ENCODE results near the gene ACTBL2. TPM values are rescaled to one million over a fixed set of nuclear protein-coding genes. Genes with fewer than 3 reads are reported as not detected.

Gene ACTBL2
- total RNA-seq, 2 donors from 2014 or later, result not detected

GRCh38 chr5:57437976-57438805 lies 44.4 kb downstream of the ACTBL2 start:
- Mint-ChIP-seq H3K9me3 (no peaks in the 10 kb centered on the region), H3K27ac (no peak overlapping the region), H3K36me3 (no peaks in the 10 kb centered on the region)
- DNase-seq (ENCODE audit: low spot score in 2 of 2), result no peak
- ATAC-seq, result no peak

DNA sequence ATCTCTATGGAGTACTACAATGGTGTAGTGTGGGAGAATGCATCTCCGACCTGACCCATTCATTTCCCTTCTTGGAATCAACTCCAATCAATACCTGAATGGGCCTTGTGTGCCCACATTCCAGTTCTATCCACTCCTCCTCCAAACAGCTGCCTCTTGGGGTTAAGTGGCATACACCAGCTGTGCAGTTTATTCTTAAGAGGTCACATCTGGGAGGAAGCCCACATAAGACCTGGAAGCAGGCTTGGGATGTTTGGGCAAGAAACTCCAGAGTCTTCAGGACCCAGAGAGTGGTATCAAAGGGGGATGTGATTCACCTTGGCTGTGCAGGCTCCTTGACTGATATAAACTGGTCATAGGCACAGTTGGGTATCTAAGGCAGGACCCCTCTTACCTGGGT lies 46.0 kb downstream of the ACTBL2 start:
- no peak for DNase-seq (ENCODE audit: low spot score in 2 of 2)
- H3K9me3 Mint-ChIP-seq, result no peaks in the 10 kb centered on the region

DNA sequence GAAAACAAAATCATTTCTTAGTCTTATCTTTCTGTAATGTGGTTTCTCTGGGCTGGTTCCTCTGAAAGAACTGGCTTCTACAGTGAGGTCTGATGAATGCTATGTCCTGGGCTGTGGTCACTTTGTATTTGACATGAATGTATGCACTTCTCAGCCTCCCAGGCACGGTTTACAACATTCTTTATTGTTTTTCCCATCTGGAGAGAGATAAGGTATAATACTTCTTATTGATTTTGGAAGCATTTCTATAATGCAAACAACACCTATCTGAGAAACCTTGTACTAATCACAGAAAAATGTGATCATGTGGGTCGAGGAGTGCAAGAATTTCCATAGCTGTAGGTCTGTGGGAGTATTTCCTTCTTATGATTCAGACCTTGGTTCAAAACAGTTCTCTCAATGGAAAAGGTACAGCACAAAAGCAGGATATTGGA lies 46.9 kb downstream of the ACTBL2 start:
- DNase-seq (ENCODE audit: low spot score in 2 of 2) (no peak), ATAC-seq (no peak)
- H3K36me3 Mint-ChIP-seq, result no peaks in the 10 kb centered on the region
- no peak overlapping the region for H3K27ac Mint-ChIP-seq
- no peaks in the 10 kb centered on the region for H3K9me3 Mint-ChIP-seq

More for the DNA sequence above, 46.0 kb downstream of the ACTBL2 start:
- ATAC-seq, result no peak
- no peaks in the 10 kb centered on the region for H3K36me3 Mint-ChIP-seq
- no peak overlapping the region for H3K27ac Mint-ChIP-seq

GRCh38 chr5:57434683-57435082 lies 47.9 kb downstream of the ACTBL2 start:
- Mint-ChIP-seq H3K27ac (no peak overlapping the region), H3K9me3 (no peaks in the 10 kb centered on the region), H3K36me3 (no peaks in the 10 kb centered on the region)
- ATAC-seq, result no peak
- no peak for DNase-seq (ENCODE audit: low spot score in 2 of 2)

DNA sequence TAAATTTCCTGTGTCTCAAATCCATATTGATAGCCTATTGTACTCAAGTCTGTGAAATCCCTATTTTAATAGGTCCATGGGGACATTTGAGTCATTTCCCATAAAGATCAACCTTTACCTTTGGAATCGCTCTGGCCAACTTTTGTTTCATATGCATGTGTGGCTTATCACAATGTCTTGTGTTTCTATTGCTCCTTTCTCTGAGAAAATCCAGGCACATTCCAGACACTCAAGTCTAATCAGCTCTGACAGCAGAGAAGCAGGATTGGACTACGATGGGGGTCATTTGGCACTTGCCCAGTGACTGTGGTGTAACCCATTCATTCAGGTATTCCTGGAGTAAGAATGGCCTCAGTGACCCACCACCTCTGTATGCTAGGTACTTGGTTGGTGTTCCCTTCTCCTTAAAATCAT lies 48.4 kb downstream of the ACTBL2 start:
- Mint-ChIP-seq H3K27ac (no peak overlapping the region), H3K36me3 (no peaks in the 10 kb centered on the region), H3K9me3 (no peaks in the 10 kb centered on the region)
- DNase-seq (ENCODE audit: low spot score in 2 of 2), result no peak
- no peak for ATAC-seq

DNA sequence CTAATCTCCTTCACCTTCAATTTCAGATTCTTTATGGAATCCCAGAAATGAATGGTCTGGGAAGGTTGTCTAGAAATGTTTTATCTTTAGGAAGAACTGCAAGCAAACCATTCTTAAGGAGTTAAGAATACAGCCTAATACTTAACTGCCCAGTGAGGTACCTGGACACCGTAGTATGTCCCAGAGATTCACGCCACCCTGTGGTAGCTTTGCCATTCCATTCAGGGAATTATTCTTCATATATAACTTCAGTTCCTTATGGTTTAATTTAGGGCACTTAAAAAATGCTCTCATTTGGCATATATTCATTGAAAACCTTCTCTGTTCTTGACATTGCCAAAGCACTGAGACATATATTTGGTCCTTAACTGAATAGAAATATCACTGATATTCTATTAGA lies 49.7 kb downstream of the ACTBL2 start:
- H3K9me3 Mint-ChIP-seq, result no peaks in the 10 kb centered on the region
- H3K27ac Mint-ChIP-seq, result no peak overlapping the region
- DNase-seq (ENCODE audit: low spot score in 2 of 2), result no peak
- no peak for ATAC-seq
- no peaks in the 10 kb centered on the region for H3K36me3 Mint-ChIP-seq

DNA sequence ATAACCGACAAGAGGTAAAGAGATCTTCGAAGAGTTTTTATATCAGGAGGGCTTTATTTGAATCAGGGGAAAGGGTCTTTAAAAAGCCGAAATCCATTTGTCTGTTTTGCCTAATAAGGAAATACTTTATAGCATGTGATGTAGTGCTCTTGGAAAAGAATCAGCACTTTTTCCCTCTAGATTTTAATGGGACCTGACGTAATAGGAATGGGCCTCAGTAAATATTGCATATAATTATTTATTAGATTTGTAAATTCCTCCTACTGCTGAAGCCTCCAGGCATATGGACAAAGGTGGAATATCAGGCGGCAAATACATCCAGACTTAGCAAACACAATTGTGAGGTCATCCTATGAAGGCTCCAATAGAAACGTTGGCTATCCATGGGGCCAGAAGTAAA lies 50.9 kb downstream of the ACTBL2 start:
- Mint-ChIP-seq H3K36me3 (no peaks in the 10 kb centered on the region), H3K27ac (no peak overlapping the region), H3K9me3 (no peaks in the 10 kb centered on the region)
- ATAC-seq (no peak), DNase-seq (ENCODE audit: low spot score in 2 of 2) (no peak)
